SK-N-SH (cell line): Measurements from ENCODE around the gene KIF2B. TPM values are rescaled to one million over a fixed set of nuclear protein-coding genes. Genes with fewer than 3 reads are reported as not detected.

Experiments
- CTCF ChIA-PET: fragments of 300-600, 350-600 bp; formaldehyde crosslinking; extraction: SDS; loops from one replicate; lab custom pipeline; 2021; lab: Yijun Ruan, JAX
- POLR2A ChIA-PET: fragments of 350-600 bp; sonication (Branson Sonifier 250); formaldehyde crosslinking; extraction: SDS; loops from one replicate; lab custom pipeline; 2020; ENCODE audit warnings: antibody characterized with exemption, inconsistent platforms; lab: Yijun Ruan, JAX
- DNase-seq: peaks from one replicate; pipeline ENCODE4 v3.0.0; 2012
- H2AFZ ChIP-seq: fragments of 200-600 bp; sonication (generic); 2 replicates; pipeline ENCODE4 v1.8.1; 2016; ENCODE audit warnings: antibody characterized with exemption, mild to moderate bottlenecking, low read depth
- H3F3A ChIP-seq: fragments of 200-600 bp; sonication (generic); replicated peaks from 2 replicates; pipeline ENCODE3; 2016; ENCODE audit warnings: antibody characterized with exemption, mild to moderate bottlenecking; ENCODE audit not compliant: insufficient read depth
- H3K27ac ChIP-seq, 2 experiments: fragments of 200-500 bp in 1 of 2; fragments of 200-600 bp in 1 of 2; sonication (Bioruptor generic) in 1 of 2; sonication (generic), shearing (Covaris generic) in 1 of 2; 2 replicates each; pipeline versions ENCODE4 v1.5.1 to v1.6.1; 2014 to 2016; ENCODE audit warnings: low read depth in 2 of 2, inconsistent platforms in 1 of 2, low read length in 1 of 2, mild to moderate bottlenecking in 1 of 2, mixed read lengths in 1 of 2
- H3K27me3 ChIP-seq: fragments of 200-600 bp; sonication (generic), shearing (Covaris generic); 2 replicates; pipeline ENCODE4 v1.6.1; 2016; ENCODE audit warnings: mixed run types; ENCODE audit not compliant: insufficient read depth
- H3K36me3 ChIP-seq, 2 experiments: fragments of 200-500 bp in 1 of 2; fragments of 200-600 bp in 1 of 2; sonication (Bioruptor generic) in 1 of 2; sonication (generic) in 1 of 2; replicated peaks in 1 of 2; 2 replicates each; pipeline versions ENCODE3 to v1.5.1; 2014 to 2016; ENCODE audit warnings: low read length in 1 of 2, mild to moderate bottlenecking in 1 of 2; ENCODE audit not compliant: insufficient read depth in 2 of 2, control insufficient read depth in 1 of 2
- H3K4me1 ChIP-seq, 2 experiments: fragments of 200-500 bp in 1 of 2; fragments of 200-600 bp in 1 of 2; sonication (Bioruptor generic) in 1 of 2; sonication (generic), shearing (Covaris generic) in 1 of 2; 2 replicates each; pipeline versions ENCODE4 v1.5.1 to v1.6.1; 2014 to 2016; ENCODE audit warnings: low read depth in 1 of 2, low read length in 1 of 2, mixed run types in 1 of 2; ENCODE audit not compliant: insufficient read depth in 2 of 2, control insufficient read depth in 1 of 2
- H3K4me2 ChIP-seq: fragments of 200-600 bp; sonication (generic), shearing (Covaris generic); 2 replicates; pipeline ENCODE4 v1.6.1; 2017; ENCODE audit warnings: mixed run types
- H3K4me3 ChIP-seq, 2 experiments: fragments of 200-500 bp in 1 of 2; fragments of 200-600 bp in 1 of 2; sonication (Bioruptor generic) in 1 of 2; sonication (generic), shearing (Covaris generic) in 1 of 2; 2 replicates each; pipeline versions ENCODE4 v1.5.1 to v1.8.1; 2014 to 2016; ENCODE audit warnings: low read depth in 2 of 2, inconsistent platforms in 1 of 2, low read length in 1 of 2, mild to moderate bottlenecking in 1 of 2, mixed read lengths in 1 of 2, moderate library complexity in 1 of 2
- H3K79me2 ChIP-seq: fragments of 200-600 bp; sonication (generic); 2 replicates; pipeline ENCODE4 v1.8.1; 2017; ENCODE audit warnings: mild to moderate bottlenecking; ENCODE audit not compliant: insufficient read depth
- H3K9ac ChIP-seq: fragments of 200-600 bp; sonication (generic); 2 replicates; pipeline ENCODE4 v1.6.1; 2017; ENCODE audit warnings: mixed run types
- H3K9me2 ChIP-seq: fragments of 200-600 bp; sonication (generic); 2 replicates; pipeline ENCODE4 v1.6.1; 2017; ENCODE audit warnings: mixed run types
- H3K9me3 ChIP-seq: fragments of 200-600 bp; sonication (generic); 2 replicates; pipeline ENCODE4 v1.6.1; 2017; ENCODE audit warnings: mixed run types, mild to moderate bottlenecking, moderate library complexity
- H4K20me1 ChIP-seq: fragments of 200-600 bp; sonication (generic); 2 replicates; pipeline ENCODE4 v1.6.1; 2017; ENCODE audit warnings: mild to moderate bottlenecking, mixed run types; ENCODE audit not compliant: insufficient read depth
- CHD2 ChIP-seq: fragments of 150-350 bp; IDR thresholded peaks from 2 replicates; pipeline ENCODE4 v1.6.1; 2018; ENCODE audit warnings: low read length; ENCODE audit not compliant: partially characterized antibody
- ELF1 ChIP-seq: IDR thresholded peaks from 2 replicates; pipeline ENCODE4 v1.4.0; 2012
- EP300 ChIP-seq, 2 experiments: IDR thresholded peaks; 2 replicates each; pipeline versions ENCODE4 v1.4.0 to v1.6.1; 2012; ENCODE audit warnings: borderline replicate concordance in 1 of 2, low read depth in 1 of 2, low read length in 1 of 2
- EZH2phosphoT487 ChIP-seq: fragments of 200-600 bp; sonication (generic); IDR thresholded peaks from 2 replicates; pipeline ENCODE4 v1.6.1; 2017; ENCODE audit warnings: low read depth, mixed run types, mild to moderate bottlenecking, antibody characterized with exemption, moderate library complexity, borderline replicate concordance
- FOSL2 ChIP-seq: IDR thresholded peaks from 2 replicates; pipeline ENCODE4 v1.4.0; 2012; ENCODE audit warnings: low read depth, mild to moderate bottlenecking, moderate library complexity, borderline replicate concordance
- FOXJ3 ChIP-seq: sonication (generic); formaldehyde crosslinking; IDR thresholded peaks from 2 replicates; pipeline ENCODE4 v1.5.1; 2020; ENCODE audit warnings: mild to moderate bottlenecking, missing genetic modification reagents
- JUND ChIP-seq: IDR thresholded peaks from 2 replicates; pipeline ENCODE4 v1.4.0; 2012
- MXI1 ChIP-seq: IDR thresholded peaks from 2 replicates; pipeline ENCODE4 v1.6.1; 2012; ENCODE audit warnings: mild to moderate bottlenecking, low read depth, low read length, improper control_type of control experiment
- NRF1 ChIP-seq: IDR thresholded peaks from 2 replicates; pipeline ENCODE4 v1.6.1; 2012; ENCODE audit warnings: low read depth, mild to moderate bottlenecking, low read length
- RCOR1 ChIP-seq: fragments of 150-350 bp; IDR thresholded peaks from 2 replicates; pipeline ENCODE4 v1.6.1; 2017; ENCODE audit warnings: antibody characterized with exemption, low read length
- REST ChIP-seq: IDR thresholded peaks from 2 replicates; pipeline ENCODE4 v1.6.1; 2012; ENCODE audit warnings: mild to moderate bottlenecking, low read depth, low read length, moderate library complexity
- RFX5 ChIP-seq: IDR thresholded peaks from 2 replicates; pipeline ENCODE4 v1.6.1; 2012; ENCODE audit warnings: mild to moderate bottlenecking, improper control_type of control experiment, low read length
- WGBS: methylation state at CpG from one replicate; pipeline ENCODE4 v1.1.6; 2017; ENCODE audit warnings: low lambda C conversion rate; 5-methylcytosine and 5-hydroxymethylcytosine counted together
- polyA plus RNA-seq, 3 experiments: library from polyadenylated mRNA; depleted of rRNA; stranded (reverse); fragments of >200 nt; gene quantifications; 2 replicates each; pipeline ENCODE4 v1.2.3, GENCODE V29; 2012
- TF ChIP-seq, protein P1 (sequence below): IDR thresholded peaks from 2 replicates; pipeline ENCODE4; 2012
- TF ChIP-seq, protein P2 (sequence below): fragments of 200-600 bp; sonication (generic); IDR thresholded peaks from 2 replicates; pipeline ENCODE4 v1.6.1; 2017; ENCODE audit warnings: antibody characterized with exemption, mild to moderate bottlenecking, moderate library complexity
- TF ChIP-seq, protein P3 (sequence below): fragments of 150-350 bp; IDR thresholded peaks from 2 replicates; pipeline ENCODE4 v1.6.1; 2016; ENCODE audit warnings: mild to moderate bottlenecking, low read depth, low read length

KIF2B gene
- polyA plus RNA-seq, 1 of the 3 experiments (the other 2 are of a cell fraction), result not detected

DNA sequence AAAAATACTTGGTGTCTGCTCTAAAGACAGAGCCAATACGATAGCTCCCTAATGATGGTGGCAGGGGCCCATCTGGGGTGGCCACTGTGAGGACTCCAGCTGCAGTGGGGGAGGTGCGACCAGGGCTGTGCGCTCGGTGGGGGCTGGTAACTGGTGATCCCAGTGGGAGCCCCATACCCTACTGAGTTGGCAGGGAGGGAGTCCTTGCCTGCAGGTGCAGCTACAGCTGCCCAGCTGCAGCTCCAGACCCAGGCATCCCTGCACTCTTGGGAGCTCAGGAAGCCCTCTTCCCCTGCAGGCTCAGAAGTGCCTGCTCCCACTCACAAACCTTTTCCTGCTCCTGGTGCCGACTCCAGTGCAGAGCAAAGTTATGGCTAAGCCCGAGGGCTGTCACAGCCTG lies 31.2 kb upstream of the KIF2B start:
- no peaks in the 10 kb centered on the region for H3K9me2 ChIP-seq
- H3K36me3 ChIP-seq, result no peaks in the 10 kb centered on the region
- H2AFZ ChIP-seq, result no peak overlapping the region
- ChIA-PET CTCF (interaction anchor here (1.0 kb wide), 1 partner anchor 33 kb away, joined by 3 read pairs; no protein-coding TSS in a partner anchor), POLR2A (no interaction called here)
- TF ChIP-seq FOSL2 (no peak), RFX5 (no peak), JUND (no peak)
- H3K27ac ChIP-seq, result no peak overlapping the region
- no peaks in the 10 kb centered on the region for H4K20me1 ChIP-seq
- H3K4me2 ChIP-seq, result no peak overlapping the region
- no peak overlapping the region for H3K9ac ChIP-seq
- 48% methylated on average over 5 of the region's 6 CpGs for WGBS
- DNase-seq, result no peak
- no peaks in the 10 kb centered on the region for H3K79me2 ChIP-seq
- no peaks in the 10 kb centered on the region for H3K27me3 ChIP-seq
- H3F3A ChIP-seq, result no peaks in the 10 kb centered on the region
- no peaks in the 10 kb centered on the region for H3K4me1 ChIP-seq
- no peak overlapping the region for H3K4me3 ChIP-seq
- H3K9me3 ChIP-seq, result no peaks in the 10 kb centered on the region

DNA sequence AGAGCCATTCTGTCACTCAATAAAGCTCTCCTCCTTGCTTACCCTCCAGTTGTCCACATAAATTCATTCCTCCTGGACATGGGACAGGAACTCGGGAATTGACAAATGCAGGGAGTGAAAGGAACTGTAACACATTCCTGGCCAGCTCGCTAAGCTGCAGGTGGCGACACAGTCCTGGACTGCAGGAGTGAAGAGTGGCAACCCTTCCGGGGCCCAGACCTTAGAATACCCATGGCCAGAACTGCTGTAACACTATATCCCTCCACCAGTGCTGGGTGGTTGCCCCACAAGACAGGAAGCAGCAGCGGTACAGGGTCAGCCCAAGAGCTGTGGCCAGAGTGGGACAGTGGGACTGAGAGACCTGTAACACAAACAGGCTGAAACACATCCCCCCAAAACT lies 30.3 kb upstream of the KIF2B start:
- Histone ChIP-seq H3F3A (no peaks in the 10 kb centered on the region), H3K4me3 (no peak overlapping the region), H3K79me2 (no peaks in the 10 kb centered on the region), H3K9me2 (no peaks in the 10 kb centered on the region), H3K27ac (no peak overlapping the region)
- no peak for DNase-seq
- 18% methylated on average over 5 of the region's 5 CpGs for WGBS
- POLR2A ChIA-PET, result no interaction called here
- TF ChIP-seq, protein P1, sequence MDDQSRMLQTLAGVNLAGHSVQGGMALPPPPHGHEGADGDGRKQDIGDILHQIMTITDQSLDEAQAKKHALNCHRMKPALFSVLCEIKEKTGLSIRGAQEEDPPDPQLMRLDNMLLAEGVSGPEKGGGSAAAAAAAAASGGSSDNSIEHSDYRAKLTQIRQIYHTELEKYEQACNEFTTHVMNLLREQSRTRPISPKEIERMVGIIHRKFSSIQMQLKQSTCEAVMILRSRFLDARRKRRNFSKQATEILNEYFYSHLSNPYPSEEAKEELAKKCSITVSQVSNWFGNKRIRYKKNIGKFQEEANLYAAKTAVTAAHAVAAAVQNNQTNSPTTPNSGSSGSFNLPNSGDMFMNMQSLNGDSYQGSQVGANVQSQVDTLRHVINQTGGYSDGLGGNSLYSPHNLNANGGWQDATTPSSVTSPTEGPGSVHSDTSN, result no peak
- TF ChIP-seq ELF1 (no peak), EP300 (IDR thresholded peaks at IDR 0.05; ENCODE audit: borderline replicate concordance in 1 of 2, low read depth in 1 of 2, low read length in 1 of 2) (no peak)
- TF ChIP-seq, all 33 proteins: peak for 0
- Histone ChIP-seq H3K9ac (no peak overlapping the region), H2AFZ (no peak overlapping the region), H3K4me2 (no peak overlapping the region), H4K20me1 (no peaks in the 10 kb centered on the region), H3K9me3 (no peaks in the 10 kb centered on the region), H3K36me3 (no peaks in the 10 kb centered on the region), H3K4me1 (no peaks in the 10 kb centered on the region), H3K27me3 (no peaks in the 10 kb centered on the region)
- CTCF ChIA-PET, result no interaction called here

- Histone ChIP-seq H3K27ac (no peak overlapping the region), H2AFZ (no peak overlapping the region), H3K9ac (no peak overlapping the region), H3K4me2 (no peak overlapping the region), H3K4me1 (no peaks in the 10 kb centered on the region), H3K4me3 (no peak overlapping the region), H3F3A (no peaks in the 10 kb centered on the region), H3K79me2 (no peaks in the 10 kb centered on the region), H3K36me3 (no peaks in the 10 kb centered on the region), H3K9me3 (no peaks in the 10 kb centered on the region), H4K20me1 (no peaks in the 10 kb centered on the region), H3K9me2 (no peaks in the 10 kb centered on the region), H3K27me3 (no peaks in the 10 kb centered on the region)
- WGBS, result 44% methylated on average over 5 of the region's 5 CpGs
- ChIA-PET POLR2A (no interaction called here), CTCF (no interaction called here)
- no peak for DNase-seq
- TF ChIP-seq CHD2 (no peak), EZH2phosphoT487 (no peak), RCOR1 (no peak), MXI1 (no peak), RFX5 (no peak), FOXJ3 (CRISPR knock-in tag) (no peak), NRF1 (no peak), ELF1 (no peak), FOSL2 (no peak), REST (no peak)
- TF ChIP-seq, protein P2, sequence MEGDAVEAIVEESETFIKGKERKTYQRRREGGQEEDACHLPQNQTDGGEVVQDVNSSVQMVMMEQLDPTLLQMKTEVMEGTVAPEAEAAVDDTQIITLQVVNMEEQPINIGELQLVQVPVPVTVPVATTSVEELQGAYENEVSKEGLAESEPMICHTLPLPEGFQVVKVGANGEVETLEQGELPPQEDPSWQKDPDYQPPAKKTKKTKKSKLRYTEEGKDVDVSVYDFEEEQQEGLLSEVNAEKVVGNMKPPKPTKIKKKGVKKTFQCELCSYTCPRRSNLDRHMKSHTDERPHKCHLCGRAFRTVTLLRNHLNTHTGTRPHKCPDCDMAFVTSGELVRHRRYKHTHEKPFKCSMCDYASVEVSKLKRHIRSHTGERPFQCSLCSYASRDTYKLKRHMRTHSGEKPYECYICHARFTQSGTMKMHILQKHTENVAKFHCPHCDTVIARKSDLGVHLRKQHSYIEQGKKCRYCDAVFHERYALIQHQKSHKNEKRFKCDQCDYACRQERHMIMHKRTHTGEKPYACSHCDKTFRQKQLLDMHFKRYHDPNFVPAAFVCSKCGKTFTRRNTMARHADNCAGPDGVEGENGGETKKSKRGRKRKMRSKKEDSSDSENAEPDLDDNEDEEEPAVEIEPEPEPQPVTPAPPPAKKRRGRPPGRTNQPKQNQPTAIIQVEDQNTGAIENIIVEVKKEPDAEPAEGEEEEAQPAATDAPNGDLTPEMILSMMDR, result no peak
- TF ChIP-seq, protein P3, sequence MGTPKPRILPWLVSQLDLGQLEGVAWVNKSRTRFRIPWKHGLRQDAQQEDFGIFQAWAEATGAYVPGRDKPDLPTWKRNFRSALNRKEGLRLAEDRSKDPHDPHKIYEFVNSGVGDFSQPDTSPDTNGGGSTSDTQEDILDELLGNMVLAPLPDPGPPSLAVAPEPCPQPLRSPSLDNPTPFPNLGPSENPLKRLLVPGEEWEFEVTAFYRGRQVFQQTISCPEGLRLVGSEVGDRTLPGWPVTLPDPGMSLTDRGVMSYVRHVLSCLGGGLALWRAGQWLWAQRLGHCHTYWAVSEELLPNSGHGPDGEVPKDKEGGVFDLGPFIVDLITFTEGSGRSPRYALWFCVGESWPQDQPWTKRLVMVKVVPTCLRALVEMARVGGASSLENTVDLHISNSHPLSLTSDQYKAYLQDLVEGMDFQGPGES, result no peak
Observed at GRCh38 chr17:53792997-53793396, 29.7 kb upstream of the KIF2B start.
